Hepatocyte (in vitro differentiated cells): ENCODE data around the gene ACOXL. TPM values are rescaled to one million over a fixed set of nuclear protein-coding genes. Genes with fewer than 3 reads are reported as not detected.

Experiments used
- DNase-seq: peaks from one replicate; pipeline ENCODE4 v3.0.0-alpha.2; 2016; ENCODE audit warnings: low spot score
- H2AFZ ChIP-seq: fragments of 200-600 bp; sonication (generic); 2 replicates; pipeline ENCODE4 v1.6.0; 2016; ENCODE audit warnings: antibody characterized with exemption, mild to moderate bottlenecking
- H3K27ac ChIP-seq: fragments of 200-600 bp; sonication (generic); 2 replicates; pipeline ENCODE4 v1.5.1; 2016; ENCODE audit warnings: mild to moderate bottlenecking
- H3K27me3 ChIP-seq: fragments of 200-600 bp; sonication (generic); 2 replicates; pipeline ENCODE4 v1.6.1; 2016
- H3K36me3 ChIP-seq: fragments of 200-600 bp; sonication (generic); replicated peaks from 2 replicates; pipeline ENCODE4 v1.5.1; 2016; ENCODE audit warnings: low read depth; ENCODE audit not compliant: insufficient read depth
- H3K4me1 ChIP-seq: fragments of 200-600 bp; sonication (generic); 2 replicates; pipeline ENCODE4 v1.5.1; 2016; ENCODE audit warnings: mild to moderate bottlenecking, moderate library complexity; ENCODE audit not compliant: insufficient read depth
- H3K4me2 ChIP-seq: fragments of 200-600 bp; sonication (generic); 2 replicates; pipeline ENCODE4 v1.6.0; 2016
- H3K4me3 ChIP-seq: fragments of 200-600 bp; sonication (generic); 2 replicates; pipeline ENCODE4 v1.5.1; 2016; ENCODE audit warnings: mild to moderate bottlenecking
- H3K79me2 ChIP-seq: fragments of 200-600 bp; sonication (generic); 2 replicates; pipeline ENCODE4 v1.6.0; 2017; ENCODE audit warnings: mild to moderate bottlenecking
- H3K9me2 ChIP-seq: fragments of 200-600 bp; sonication (generic); replicated peaks from 2 replicates; pipeline ENCODE4 v1.6.0; 2017; ENCODE audit warnings: mild to moderate bottlenecking; ENCODE audit not compliant: insufficient read depth
- H3K9me3 ChIP-seq: fragments of 200-600 bp; sonication (generic); 2 replicates; pipeline ENCODE4 v1.5.1; 2016; ENCODE audit warnings: low read depth, mild to moderate bottlenecking
- H4K20me1 ChIP-seq: fragments of 200-600 bp; sonication (generic); 2 replicates; pipeline ENCODE4 v1.6.0; 2016; ENCODE audit warnings: mild to moderate bottlenecking; ENCODE audit not compliant: insufficient read depth, poor library complexity, severe bottlenecking
- EZH2 ChIP-seq: fragments of 200-600 bp; sonication (generic); IDR thresholded peaks from 2 replicates; pipeline ENCODE4 v1.6.1; 2016; ENCODE audit warnings: antibody characterized with exemption, mild to moderate bottlenecking, borderline replicate concordance
- EZH2phosphoT487 ChIP-seq: fragments of 200-600 bp; sonication (generic); IDR thresholded peaks from one replicate; pipeline ENCODE4 v1.6.1; 2018; ENCODE audit warnings: antibody characterized with exemption, mild to moderate bottlenecking, low read depth, moderate library complexity; ENCODE audit not compliant: unreplicated experiment, severe bottlenecking
- WGBS: methylation state at CpG from one replicate; pipeline ENCODE4 v1.1.6; 2016; ENCODE audit warnings: low lambda C conversion rate; ENCODE audit errors: missing lambda C conversion rate; 5-methylcytosine and 5-hydroxymethylcytosine counted together
- polyA plus RNA-seq: library from polyadenylated mRNA; unstranded; fragments of >200 nt; fragmentation: Nextera tagmentation; extraction: Ambion mirVana; gene quantifications from 2 replicates; pipeline ENCODE4 v1.2.1, GENCODE V29; 2016
- total RNA-seq: library from RNA; depleted of rRNA; stranded (reverse); fragments of >200 nt; gene quantifications from 2 replicates; pipeline ENCODE4 v1.2.3, GENCODE V29; 2014
- TF ChIP-seq, protein P1 (sequence below): fragments of 200-600 bp; sonication (generic); IDR thresholded peaks from 2 replicates; pipeline ENCODE4 v1.5.1; 2016; ENCODE audit warnings: antibody characterized with exemption, mild to moderate bottlenecking; ENCODE audit not compliant: poor library complexity

Gene ACOXL
- total and polyA plus RNA-seq, 2 experiments from 2014 or later, result 0.23 to 1.1 TPM

DNA sequence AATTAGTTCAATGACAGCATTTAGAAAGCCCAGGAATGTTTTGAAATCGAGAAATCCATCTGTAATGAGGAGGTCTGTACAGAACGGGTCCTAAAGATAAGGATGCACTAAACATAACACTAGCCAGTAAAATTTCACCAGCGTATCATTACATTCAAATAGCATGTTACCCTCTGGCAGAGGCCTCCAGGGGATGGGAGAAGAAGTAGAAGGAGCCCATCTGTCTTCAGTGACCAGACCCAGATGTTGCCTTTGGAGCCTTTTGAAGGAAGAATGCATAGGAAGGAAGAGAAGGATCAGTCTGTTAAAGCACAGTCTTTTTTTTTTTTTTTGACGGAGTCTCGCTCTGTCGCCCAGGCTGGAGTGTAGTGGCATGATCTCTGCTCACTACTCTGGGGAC is 302.2 kb downstream of the ACOXL start:
- peaks cover 43% of the 10 kb centered on the region for H3K4me1 ChIP-seq
- H3K4me3 ChIP-seq, result no peak overlapping the region
- WGBS, result 50% methylated on average over 6 of the region's 6 CpGs
- H3K4me2 ChIP-seq, result no peak overlapping the region
- no peaks in the 10 kb centered on the region for H3K36me3 ChIP-seq
- DNase-seq, result no peak
- H3K9me2 ChIP-seq, result no peaks in the 10 kb centered on the region
- no peaks in the 10 kb centered on the region for H3K9me3 ChIP-seq
- H3K27ac ChIP-seq, result peak overlapping the region; percentile 93
- no peaks in the 10 kb centered on the region for H3K27me3 ChIP-seq
- H4K20me1 ChIP-seq, result no peaks in the 10 kb centered on the region
- no peak overlapping the region for H2AFZ ChIP-seq
- no peaks in the 10 kb centered on the region for H3K79me2 ChIP-seq
- TF ChIP-seq, protein P1, sequence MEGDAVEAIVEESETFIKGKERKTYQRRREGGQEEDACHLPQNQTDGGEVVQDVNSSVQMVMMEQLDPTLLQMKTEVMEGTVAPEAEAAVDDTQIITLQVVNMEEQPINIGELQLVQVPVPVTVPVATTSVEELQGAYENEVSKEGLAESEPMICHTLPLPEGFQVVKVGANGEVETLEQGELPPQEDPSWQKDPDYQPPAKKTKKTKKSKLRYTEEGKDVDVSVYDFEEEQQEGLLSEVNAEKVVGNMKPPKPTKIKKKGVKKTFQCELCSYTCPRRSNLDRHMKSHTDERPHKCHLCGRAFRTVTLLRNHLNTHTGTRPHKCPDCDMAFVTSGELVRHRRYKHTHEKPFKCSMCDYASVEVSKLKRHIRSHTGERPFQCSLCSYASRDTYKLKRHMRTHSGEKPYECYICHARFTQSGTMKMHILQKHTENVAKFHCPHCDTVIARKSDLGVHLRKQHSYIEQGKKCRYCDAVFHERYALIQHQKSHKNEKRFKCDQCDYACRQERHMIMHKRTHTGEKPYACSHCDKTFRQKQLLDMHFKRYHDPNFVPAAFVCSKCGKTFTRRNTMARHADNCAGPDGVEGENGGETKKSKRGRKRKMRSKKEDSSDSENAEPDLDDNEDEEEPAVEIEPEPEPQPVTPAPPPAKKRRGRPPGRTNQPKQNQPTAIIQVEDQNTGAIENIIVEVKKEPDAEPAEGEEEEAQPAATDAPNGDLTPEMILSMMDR, result no peak
- TF ChIP-seq EZH2phosphoT487 (no peak), EZH2 (no peak)

DNA sequence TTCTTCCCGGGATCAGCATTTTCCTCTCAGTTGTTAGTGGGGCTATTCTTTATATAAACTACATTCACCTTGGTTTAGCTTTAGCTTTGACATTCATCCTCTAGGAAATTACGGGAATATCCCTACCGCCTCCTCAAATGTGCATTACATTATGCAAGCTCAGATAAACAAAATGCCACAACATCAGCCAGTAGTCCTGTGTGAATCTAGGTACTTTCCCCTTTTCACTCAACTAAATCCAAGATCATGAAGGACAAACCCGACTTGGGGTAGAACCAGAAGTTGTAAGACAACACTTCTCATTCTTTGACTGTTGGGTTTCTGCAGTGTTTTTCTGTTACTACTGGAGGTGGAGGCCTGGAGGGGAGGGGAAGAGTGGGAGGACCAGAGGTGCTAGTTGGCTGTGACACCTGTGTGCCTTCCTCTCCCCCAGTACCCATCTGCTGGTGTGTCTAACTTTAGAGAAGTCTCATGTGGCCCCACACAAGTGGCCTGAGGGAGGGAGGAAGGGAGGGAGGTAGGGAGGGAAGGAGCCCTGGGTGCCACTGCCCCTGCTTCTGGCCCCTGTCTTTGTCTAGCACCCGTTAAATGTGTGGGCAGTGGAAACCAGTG is 303.6 kb downstream of the ACOXL start:
- Histone ChIP-seq H3K27ac (no peak overlapping the region), H3K4me1 (peaks cover 34% of the 10 kb centered on the region), H3K4me2 (no peak overlapping the region), H3K79me2 (no peaks in the 10 kb centered on the region), H3K27me3 (no peaks in the 10 kb centered on the region), H3K36me3 (no peaks in the 10 kb centered on the region), H3K4me3 (no peak overlapping the region), H3K9me2 (no peaks in the 10 kb centered on the region), H3K9me3 (no peaks in the 10 kb centered on the region), H4K20me1 (no peaks in the 10 kb centered on the region), H2AFZ (no peak overlapping the region)
- DNase-seq, result no peak
- WGBS, result 82% methylated on average over 5 of the region's 5 CpGs
- TF ChIP-seq EZH2phosphoT487 (no peak), EZH2 (no peak)
- TF ChIP-seq, protein P1, result no peak

- H3K27ac ChIP-seq, result no peak overlapping the region
- TF ChIP-seq EZH2phosphoT487 (no peak), EZH2 (no peak)
- TF ChIP-seq, protein P1, result no peak
- no peaks in the 10 kb centered on the region for H4K20me1 ChIP-seq
- no peak overlapping the region for H2AFZ ChIP-seq
- no peaks in the 10 kb centered on the region for H3K9me3 ChIP-seq
- no peaks in the 10 kb centered on the region for H3K9me2 ChIP-seq
- no peaks in the 10 kb centered on the region for H3K36me3 ChIP-seq
- H3K79me2 ChIP-seq, result no peaks in the 10 kb centered on the region
- 83% methylated on average over 3 of the region's 3 CpGs for WGBS
- no peak overlapping the region for H3K4me2 ChIP-seq
- no peaks in the 10 kb centered on the region for H3K27me3 ChIP-seq
- no peak overlapping the region for H3K4me3 ChIP-seq
- no peak for DNase-seq
- H3K4me1 ChIP-seq, result peaks cover 24% of the 10 kb centered on the region
Measured at GRCh38 chr2:111037128-111037527, 304.8 kb downstream of the ACOXL start.
